Central memory CD4-positive, alpha-beta T cell (primary cell): Measurements from ENCODE around the gene CANT1.

Experiments
- DNase-seq: peaks from one replicate; pipeline ENCODE4 v3.0.0; 2022

Gene CANT1

GRCh38 chr17:78993981-78994671, 15.4 kb downstream of the CANT1 start:
- no peak for DNase-seq

DNA sequence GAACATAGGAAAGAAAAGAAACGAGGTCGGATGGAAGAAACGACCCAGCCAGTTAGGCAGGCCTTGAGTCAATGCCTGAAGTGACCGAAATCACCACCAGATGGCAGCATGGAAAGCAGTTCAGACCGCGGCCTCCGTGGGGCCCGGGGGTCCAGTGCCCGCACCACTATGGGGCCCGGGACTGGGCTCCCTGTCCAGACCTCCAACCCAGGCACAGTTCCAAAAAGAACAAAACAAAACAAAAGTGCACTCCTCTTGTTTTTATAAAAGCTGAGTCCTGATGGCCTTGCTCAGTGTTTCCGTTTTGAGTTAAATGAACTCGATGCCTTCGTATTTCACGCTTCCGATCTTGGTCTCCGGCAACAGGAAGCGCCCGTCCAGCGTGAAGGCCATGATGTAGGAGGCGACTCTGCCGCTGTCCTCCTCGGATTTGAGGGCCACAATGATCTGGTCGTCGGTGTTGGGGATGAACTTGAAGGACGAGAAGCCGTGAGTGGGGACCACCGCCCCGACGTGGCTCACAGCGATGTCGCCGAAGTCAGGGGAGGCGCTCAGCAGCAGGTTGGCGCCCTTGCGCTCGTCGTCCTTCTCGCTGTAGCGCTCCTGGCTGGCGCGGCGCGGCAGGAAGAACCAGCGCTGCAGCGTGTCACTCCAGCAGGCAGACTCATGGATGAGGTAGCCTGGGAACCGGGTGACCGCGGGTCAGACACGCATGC, 16.2 kb downstream of the CANT1 start:
- peak; percentile 19 for DNase-seq

DNA sequence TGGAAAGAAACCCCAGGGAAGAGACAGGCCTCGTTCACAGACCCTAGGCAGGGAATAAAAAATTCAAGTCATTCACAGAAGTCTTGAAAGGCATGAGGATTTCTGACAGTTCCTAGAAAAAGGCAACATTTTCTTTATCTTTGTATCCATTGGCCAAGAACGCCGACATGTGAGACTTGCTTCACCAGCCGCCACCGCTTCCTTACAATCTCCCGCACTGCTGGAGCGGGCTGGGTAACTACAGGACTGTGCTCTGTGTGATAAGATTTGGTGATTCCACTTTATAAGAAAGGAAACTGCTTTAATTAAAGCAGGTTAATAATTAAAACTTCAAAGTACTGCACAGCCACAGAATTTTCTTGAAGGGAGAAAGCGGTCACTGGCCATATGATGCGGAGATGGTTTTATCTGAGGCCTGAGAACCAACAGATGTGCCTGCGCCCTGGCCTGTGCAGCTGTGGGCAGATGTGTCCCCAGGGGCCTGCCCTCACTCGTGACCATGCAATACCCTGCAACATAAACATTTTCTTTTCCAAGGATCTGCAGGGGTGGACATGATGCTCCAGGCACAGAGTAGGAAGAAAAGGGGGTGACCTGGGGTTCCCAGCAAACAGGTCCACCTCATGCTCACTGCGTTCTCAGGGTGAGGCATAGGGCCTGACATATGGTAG, 16.9 kb downstream of the CANT1 start:
- no peak for DNase-seq

GRCh38 chr17:78991906-78992532, 17.5 kb downstream of the CANT1 start:
- DNase-seq, result no peak

- no peak for DNase-seq
Observed at GRCh38 chr17:78991017-78991738, 18.4 kb downstream of the CANT1 start.

DNA sequence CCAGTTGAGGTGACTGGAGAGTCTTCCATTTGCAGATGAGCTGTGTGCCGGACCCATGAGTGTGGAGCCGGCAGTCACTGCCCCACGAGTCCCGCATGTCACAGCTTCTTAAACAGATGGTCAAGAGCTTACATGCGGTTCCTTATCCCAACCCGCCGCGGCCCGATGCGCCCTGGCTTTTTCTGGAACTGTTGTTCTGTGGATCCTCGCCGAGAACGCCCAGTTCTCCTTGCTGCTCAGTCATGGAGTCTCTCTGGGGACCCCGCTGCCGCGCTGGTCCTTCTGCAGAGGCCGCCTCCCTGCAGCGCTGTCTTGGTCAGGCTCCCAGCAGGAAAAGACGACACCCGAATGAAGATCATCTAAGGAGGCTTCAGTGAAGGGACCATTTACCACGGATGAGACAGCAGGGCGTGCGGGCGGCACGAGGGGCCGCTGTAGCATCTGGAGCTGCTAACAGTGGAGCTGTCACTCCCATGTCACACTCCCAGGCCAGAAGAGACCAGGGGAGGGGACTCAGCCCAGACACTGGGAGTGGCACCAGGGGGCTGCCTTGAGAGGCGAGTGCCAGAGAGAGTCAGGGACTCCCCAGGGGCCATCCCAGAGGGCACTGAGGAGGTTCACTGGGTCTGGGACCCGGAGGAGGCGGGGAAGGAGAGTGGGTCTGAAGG, 19.1 kb downstream of the CANT1 start:
- no peak for DNase-seq

DNA sequence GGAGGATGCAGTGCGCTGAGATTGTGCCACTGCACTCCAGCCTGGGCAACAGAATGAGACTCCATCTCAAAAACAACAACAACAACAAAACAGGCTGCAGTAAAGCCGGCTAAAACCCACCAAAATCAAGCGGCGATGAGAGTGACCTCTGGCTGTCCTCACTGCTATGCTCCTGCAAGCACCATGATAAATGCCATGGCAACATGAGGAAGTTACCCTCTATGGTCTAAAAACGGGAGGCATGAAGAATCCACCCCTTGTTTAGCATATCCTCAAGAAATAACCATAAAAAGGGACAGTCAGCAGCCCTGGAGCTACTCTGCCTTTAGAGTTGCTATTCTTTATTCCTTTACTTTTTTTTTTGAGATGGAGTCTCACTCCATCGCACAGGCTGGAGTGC, 21.4 kb downstream of the CANT1 start:
- DNase-seq, result no peak

- DNase-seq, result no peak
Observed at GRCh38 chr17:78986649-78987328, 22.8 kb downstream of the CANT1 start.

DNA sequence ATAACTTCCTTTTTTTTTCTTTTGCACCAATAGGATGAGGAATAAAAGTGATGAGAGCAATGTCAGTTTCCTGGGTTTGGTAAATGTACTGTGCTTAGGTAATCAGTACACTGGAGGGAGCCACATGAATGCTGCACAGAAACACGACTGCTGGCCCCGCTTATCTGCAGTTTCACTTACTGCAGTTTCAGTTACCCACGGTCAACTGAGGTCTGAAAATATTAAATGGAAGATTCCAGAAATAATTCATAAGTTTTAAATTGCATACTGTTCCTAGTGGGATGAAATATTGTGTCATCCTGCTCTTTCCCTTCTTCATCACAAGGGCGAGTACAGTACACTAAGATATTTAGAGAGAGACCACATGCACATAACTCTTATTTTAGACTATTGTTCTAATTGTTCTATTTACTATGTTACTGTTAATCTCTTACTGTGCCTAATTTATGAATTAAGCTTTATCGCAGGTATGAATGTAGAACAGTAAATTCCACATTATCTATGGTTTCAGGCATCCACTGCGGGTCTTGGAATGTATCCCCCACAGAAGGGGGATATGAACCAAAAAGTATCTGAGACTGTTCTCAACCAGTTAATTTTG, 23.4 kb downstream of the CANT1 start:
- DNase-seq, result no peak

- DNase-seq, result no peak
Observed at GRCh38 chr17:78985395-78985794, 24.2 kb downstream of the CANT1 start.

DNA sequence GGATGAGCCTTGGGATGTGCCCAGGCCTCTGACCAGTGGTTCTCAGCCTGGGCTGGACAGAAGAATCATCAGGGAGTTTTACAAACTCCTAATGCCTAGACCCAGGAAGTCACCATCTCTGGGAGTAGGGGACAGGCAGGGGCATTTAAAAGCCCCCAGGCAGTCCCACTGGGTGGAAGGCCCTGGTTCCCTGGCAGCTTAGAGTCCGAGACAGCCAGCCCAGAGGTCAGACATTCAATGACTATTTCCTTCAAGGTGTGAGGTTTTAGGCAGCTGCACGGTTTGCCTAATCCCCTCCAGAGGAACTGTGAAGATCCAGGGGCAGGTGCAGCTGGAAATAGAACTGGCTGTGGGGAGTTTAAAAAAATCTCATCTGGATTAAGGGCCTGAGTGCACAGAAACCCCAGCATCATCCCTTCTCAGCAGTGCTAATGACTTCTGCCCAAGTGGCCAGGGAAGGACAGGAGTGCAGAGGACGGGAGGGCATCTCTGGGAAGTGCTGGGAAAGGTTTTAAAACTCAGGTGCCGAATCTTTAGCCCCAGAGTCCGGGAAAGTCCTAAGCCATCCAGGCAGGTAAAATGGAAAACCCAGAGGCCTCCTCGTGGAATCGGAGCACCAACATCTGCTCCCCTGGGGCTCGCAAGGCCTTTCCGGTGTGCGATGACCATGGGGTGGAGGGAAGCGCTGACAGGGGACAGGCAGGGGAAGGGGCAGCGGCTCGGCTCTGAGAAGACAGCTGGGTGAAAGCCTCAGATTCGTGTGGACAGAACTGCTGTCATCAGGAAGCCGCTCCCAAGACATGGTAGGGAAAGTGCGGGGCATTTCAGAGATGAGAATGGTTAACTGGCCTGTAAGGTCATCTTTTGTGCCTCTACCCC, 28.3 kb downstream of the CANT1 start:
- no peak for DNase-seq

DNA sequence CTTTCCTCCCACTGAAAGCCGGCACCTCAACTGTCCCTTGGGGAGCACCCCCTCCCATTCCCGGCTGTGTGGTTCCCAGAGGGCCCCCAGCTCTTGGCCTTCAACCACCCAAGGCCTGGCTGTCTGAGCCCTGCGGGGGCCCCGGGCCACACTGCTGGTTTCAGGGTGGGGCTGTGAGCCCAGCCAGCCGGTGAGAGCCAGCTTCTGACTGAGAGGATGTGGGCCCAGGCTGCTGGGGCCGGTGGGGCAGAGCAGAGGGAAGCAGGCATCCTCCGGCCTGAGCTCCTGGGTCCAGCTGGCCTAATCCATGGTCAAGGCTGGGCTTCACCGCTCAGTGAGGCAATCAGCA, 29.0 kb downstream of the CANT1 start:
- DNase-seq, result no peak

DNA sequence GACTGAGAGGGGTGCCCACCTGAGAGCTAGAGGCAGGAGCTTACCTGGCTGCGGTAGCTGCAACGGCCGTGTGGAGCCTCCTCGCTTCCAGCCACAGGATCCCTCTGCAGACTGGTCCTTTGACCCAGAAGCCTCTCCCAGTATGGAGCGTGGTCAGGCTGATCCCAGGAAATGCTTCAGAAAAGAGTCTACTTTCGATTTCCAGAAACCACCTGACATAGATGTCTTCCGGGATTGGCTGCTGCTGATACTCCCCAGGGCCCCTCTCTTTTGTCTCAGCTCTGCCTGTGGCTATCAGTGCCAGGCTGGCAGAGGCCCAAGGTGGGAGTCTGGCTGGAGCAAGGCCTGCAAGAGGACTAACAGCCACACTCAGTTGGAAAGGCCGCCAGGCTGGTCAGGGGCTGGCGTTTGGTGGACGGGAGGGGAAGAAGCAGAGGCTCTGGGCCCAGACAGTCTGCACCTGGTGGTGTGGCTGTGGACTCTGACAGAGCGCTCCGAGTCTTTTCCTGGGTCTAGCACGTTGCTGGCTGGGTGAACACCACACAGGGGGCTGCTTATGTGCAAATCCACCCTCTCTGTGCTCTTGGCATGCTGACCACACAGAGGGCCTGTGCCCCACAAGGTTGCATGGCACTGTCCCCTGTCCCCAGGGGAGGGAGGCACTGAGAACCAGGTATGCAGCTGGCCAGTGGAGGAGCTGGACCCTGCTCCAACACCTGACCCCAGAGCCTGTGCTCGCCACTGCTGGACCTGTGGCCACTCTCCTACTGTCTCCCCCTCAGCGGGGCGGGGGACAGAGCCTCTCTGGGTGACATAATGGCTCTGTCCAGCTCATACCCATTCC, 29.6 kb downstream of the CANT1 start, which contains the start of gene LGALS3BP:
Gene LGALS3BP, minus strand, starts transcription at position 144 of the 844 bp plus-strand sequence. CDS start 2,732 bp downstream, outside the sequence.
- DNase-seq, result peak; percentile 42

GRCh38 chr17:78977997-78978973, 31.3 kb downstream of the CANT1 start:
- DNase-seq, result no peak

GRCh38 chr17:78977681-78977943, 32.0 kb downstream of the CANT1 start:
- DNase-seq, result no peak

DNA sequence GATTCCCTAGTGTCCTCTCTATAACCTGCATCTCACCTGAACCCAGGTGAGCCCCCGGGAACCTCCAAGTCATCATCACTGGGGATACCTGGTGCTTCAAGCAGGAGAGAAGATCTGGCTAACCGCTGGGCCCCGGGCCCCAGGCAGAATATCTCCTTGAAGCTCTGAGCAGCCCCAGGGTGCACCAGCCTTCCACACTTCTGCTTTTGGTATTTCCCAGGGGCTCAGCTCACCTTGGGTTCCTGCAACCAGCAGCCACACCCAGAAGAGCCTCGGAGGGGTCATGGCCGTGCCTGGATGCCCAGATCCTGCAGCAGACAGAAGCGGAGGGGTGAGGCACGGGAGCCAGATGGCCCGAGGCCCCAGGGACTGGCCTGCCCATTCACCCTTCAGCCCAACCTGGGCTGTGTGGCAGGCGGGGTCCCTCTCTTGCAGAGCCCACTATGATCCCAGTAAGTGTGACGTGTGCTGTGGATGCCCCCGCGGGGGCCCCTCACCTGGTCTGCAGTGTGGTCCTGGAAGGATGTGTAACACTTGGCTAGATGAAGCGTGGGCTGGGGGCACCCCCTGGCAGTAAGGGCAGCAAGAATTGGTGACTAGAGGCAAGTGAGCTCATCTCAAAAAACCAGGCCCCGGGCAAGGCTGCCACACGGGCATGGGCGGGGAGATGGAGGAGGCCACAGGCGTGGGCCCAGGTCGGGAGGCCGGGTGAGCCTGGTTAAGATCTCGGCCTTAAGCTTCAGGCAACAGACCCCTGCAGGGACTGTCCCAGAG, 32.5 kb downstream of the CANT1 start:
- DNase-seq, result no peak
